Stimulated activated CD4-positive, alpha-beta T cell treated with anti-CD3 and anti-CD28 coated beads, Interleukin-1b, Interleukin-23, amount 100 ng/mL, for 48 hours (primary cell): ENCODE data around the gene ATP6V1B1.

Experiments
- DNase-seq: peaks from one replicate; pipeline ENCODE4 v3.0.0-alpha.2; 2020

The ATP6V1B1 gene

GRCh38 chr2:70948337-70949003 lies 12.8 kb downstream of the ATP6V1B1 start:
- peak; percentile 72 for DNase-seq

- DNase-seq = no peak
Observed at GRCh38 chr2:70949086-70949485, 13.4 kb downstream of the ATP6V1B1 start.

- DNase-seq = no peak
Observed at GRCh38 chr2:70954886-70955285, 19.2 kb downstream of the ATP6V1B1 start.

- no peak for DNase-seq
Observed at GRCh38 chr2:70956141-70956540, 20.4 kb downstream of the ATP6V1B1 start.

GRCh38 chr2:70957798-70958197 lies 22.1 kb downstream of the ATP6V1B1 start:
- no peak for DNase-seq

GRCh38 chr2:70958759-70959158 lies 23.1 kb downstream of the ATP6V1B1 start:
- no peak for DNase-seq

GRCh38 chr2:70959271-70959761 lies 23.6 kb downstream of the ATP6V1B1 start:
- no peak for DNase-seq

GRCh38 chr2:70959851-70960832 lies 24.4 kb downstream of the ATP6V1B1 start:
- no peak for DNase-seq

GRCh38 chr2:70960833-70961647 lies 25.3 kb downstream of the ATP6V1B1 start:
- no peak for DNase-seq

GRCh38 chr2:70961648-70961994 lies 25.9 kb downstream of the ATP6V1B1 start:
- no peak for DNase-seq

GRCh38 chr2:70962211-70962884 lies 26.6 kb downstream of the ATP6V1B1 start:
- no peak for DNase-seq

GRCh38 chr2:70962885-70963878 lies 27.5 kb downstream of the ATP6V1B1 start:
- no peak for DNase-seq

GRCh38 chr2:70964133-70964532 lies 28.4 kb downstream of the ATP6V1B1 start:
- DNase-seq = no peak

GRCh38 chr2:70964596-70965386 lies 29.1 kb downstream of the ATP6V1B1 start:
- DNase-seq = peak; percentile 80

- no peak for DNase-seq
Observed at GRCh38 chr2:70965506-70965905, 29.8 kb downstream of the ATP6V1B1 start.

GRCh38 chr2:70966681-70967080 lies 31.0 kb downstream of the ATP6V1B1 start:
- DNase-seq = no peak

GRCh38 chr2:70967189-70967588 lies 31.5 kb downstream of the ATP6V1B1 start:
- DNase-seq = no peak

GRCh38 chr2:70974592-70974991 lies 38.9 kb downstream of the ATP6V1B1 start:
- no peak for DNase-seq

GRCh38 chr2:70975237-70975636 lies 39.5 kb downstream of the ATP6V1B1 start:
- no peak for DNase-seq

GRCh38 chr2:70977605-70978205 lies 42.0 kb downstream of the ATP6V1B1 start:
- peak; percentile 33 for DNase-seq
